ENCODE measurements around the gene RAD51B. TPM values are rescaled to one million over a fixed set of nuclear protein-coding genes. Genes with fewer than 3 reads are reported as not detected.

RAD51B gene
- total RNA-seq, 2 donors from 2014 or later = 31.1 to 67.3 TPM

GRCh38 chr14:68363843-68364767, 544.5 kb downstream of the RAD51B start:
- peak in 1 of 2 donors; percentile 42 for ATAC-seq
- H3K36me3 Mint-ChIP-seq = no peaks in the 10 kb centered on the region
- peak overlapping the region; percentile 21 to 69 for H3K27ac Mint-ChIP-seq
- no peaks in the 10 kb centered on the region for H3K9me3 Mint-ChIP-seq
- H3K4me1 Mint-ChIP-seq (ENCODE audit: low read depth in 2 of 2) = peaks cover 11 to 32% of the 10 kb centered on the region in 2 donors
- H3K4me3 Mint-ChIP-seq = no peak overlapping the region
- DNase-seq (ENCODE audit: low spot score) = no peak
- H3K27me3 Mint-ChIP-seq = no peaks in the 10 kb centered on the region

- no peak overlapping the region for H3K4me3 Mint-ChIP-seq
- ATAC-seq = no peak
- no peaks in the 10 kb centered on the region for H3K36me3 Mint-ChIP-seq
- H3K9me3 Mint-ChIP-seq = no peaks in the 10 kb centered on the region
- H3K27me3 Mint-ChIP-seq = no peaks in the 10 kb centered on the region
- H3K4me1 Mint-ChIP-seq (ENCODE audit: low read depth in 2 of 2) = peaks cover 18 to 36% of the 10 kb centered on the region in 2 donors
- H3K27ac Mint-ChIP-seq = peak overlapping the region; percentile 21 to 69
- no peak for DNase-seq (ENCODE audit: low spot score)
Observed at GRCh38 chr14:68364792-68365192, 545.2 kb downstream of the RAD51B start.

DNA sequence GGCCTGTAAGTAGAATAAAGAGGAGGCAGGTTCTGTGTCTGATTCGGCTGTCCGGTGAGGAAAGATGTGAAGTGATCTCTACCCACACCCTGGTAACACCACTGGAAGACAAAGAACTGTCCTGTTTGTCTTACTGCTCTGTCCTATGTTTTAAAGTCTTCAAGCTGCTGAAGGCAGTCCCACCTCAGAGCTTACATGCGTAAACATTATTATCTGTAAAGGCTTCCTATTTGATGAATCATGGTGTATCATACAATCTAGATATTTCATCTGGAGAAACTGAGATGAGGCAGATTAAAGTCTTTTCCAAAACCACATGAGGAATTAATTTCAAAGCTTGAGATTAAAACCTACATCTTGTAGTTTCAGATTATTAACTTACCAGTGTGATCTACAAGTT, 545.6 kb downstream of the RAD51B start:
- peak overlapping the region; percentile 21 to 69 for H3K27ac Mint-ChIP-seq
- H3K9me3 Mint-ChIP-seq = no peaks in the 10 kb centered on the region
- ATAC-seq (no peak), DNase-seq (ENCODE audit: low spot score) (no peak)
- no peaks in the 10 kb centered on the region for H3K27me3 Mint-ChIP-seq
- H3K36me3 Mint-ChIP-seq = no peaks in the 10 kb centered on the region
- H3K4me1 Mint-ChIP-seq (ENCODE audit: low read depth in 2 of 2) = peaks cover 22 to 36% of the 10 kb centered on the region in 2 donors
- no peak overlapping the region for H3K4me3 Mint-ChIP-seq

DNA sequence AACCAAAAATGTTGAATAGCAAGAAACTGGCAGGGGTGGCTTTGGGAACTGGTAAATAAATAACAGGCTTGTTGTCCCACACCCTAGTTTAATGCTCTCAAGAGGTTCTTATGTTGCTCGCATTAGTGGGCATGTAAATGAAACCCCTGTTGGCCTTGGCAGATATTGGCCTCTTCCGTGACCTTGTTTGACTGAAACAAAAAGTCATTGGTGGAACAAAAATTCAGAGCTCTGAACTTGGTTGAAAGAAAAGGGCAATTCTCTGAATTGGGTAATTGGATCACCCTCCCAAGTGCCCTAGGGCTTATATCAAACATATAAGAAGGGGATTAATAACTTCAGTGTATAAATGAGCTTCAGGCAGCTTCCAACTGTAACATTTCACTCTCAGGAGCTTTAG, 547.1 kb downstream of the RAD51B start:
- no peak overlapping the region for H3K4me3 Mint-ChIP-seq
- H3K9me3 Mint-ChIP-seq = no peaks in the 10 kb centered on the region
- ATAC-seq (no peak), DNase-seq (ENCODE audit: low spot score) (no peak)
- H3K27ac Mint-ChIP-seq = no peak overlapping the region
- no peaks in the 10 kb centered on the region for H3K27me3 Mint-ChIP-seq
- no peaks in the 10 kb centered on the region for H3K36me3 Mint-ChIP-seq
- H3K4me1 Mint-ChIP-seq (ENCODE audit: low read depth in 2 of 2) = peaks cover 24 to 31% of the 10 kb centered on the region in 2 donors

- peaks cover 24 to 31% of the 10 kb centered on the region in 2 donors for H3K4me1 Mint-ChIP-seq (ENCODE audit: low read depth in 2 of 2)
- no peak for DNase-seq (ENCODE audit: low spot score)
- no peak overlapping the region for H3K27ac Mint-ChIP-seq
- H3K4me3 Mint-ChIP-seq = no peak overlapping the region
- H3K27me3 Mint-ChIP-seq = no peaks in the 10 kb centered on the region
- H3K9me3 Mint-ChIP-seq = no peaks in the 10 kb centered on the region
- H3K36me3 Mint-ChIP-seq = no peaks in the 10 kb centered on the region
- no peak for ATAC-seq
Observed at GRCh38 chr14:68367536-68367935, 548.0 kb downstream of the RAD51B start.

DNA sequence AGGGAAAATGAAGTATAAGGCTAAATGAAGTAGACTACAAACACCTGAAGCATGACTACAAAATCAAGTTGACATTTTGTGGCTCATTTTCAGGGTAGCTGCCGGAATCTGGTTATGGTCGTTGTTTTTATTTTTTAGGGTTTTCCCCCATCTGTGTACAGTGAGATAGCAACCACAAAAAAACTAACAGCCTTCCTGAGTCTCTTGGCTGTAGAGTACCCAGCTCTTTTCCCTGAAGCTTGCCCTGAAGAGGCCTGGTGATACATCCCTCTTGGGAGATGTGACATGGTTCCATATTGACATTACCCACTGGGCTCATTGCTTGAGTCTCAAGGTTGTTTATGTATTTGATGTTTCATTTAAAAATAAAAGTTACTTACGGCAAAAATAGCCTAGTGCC, 549.3 kb downstream of the RAD51B start:
- no peaks in the 10 kb centered on the region for H3K27me3 Mint-ChIP-seq
- no peaks in the 10 kb centered on the region for H3K36me3 Mint-ChIP-seq
- no peak for DNase-seq (ENCODE audit: low spot score)
- ATAC-seq = peak; percentile 57 to 75
- peak overlapping the region; percentile 63 to 73 for H3K27ac Mint-ChIP-seq
- H3K9me3 Mint-ChIP-seq = no peaks in the 10 kb centered on the region
- peak overlapping the region; percentile 63 for H3K4me3 Mint-ChIP-seq
- H3K4me1 Mint-ChIP-seq (ENCODE audit: low read depth in 2 of 2) = peaks cover 24 to 35% of the 10 kb centered on the region in 2 donors

DNA sequence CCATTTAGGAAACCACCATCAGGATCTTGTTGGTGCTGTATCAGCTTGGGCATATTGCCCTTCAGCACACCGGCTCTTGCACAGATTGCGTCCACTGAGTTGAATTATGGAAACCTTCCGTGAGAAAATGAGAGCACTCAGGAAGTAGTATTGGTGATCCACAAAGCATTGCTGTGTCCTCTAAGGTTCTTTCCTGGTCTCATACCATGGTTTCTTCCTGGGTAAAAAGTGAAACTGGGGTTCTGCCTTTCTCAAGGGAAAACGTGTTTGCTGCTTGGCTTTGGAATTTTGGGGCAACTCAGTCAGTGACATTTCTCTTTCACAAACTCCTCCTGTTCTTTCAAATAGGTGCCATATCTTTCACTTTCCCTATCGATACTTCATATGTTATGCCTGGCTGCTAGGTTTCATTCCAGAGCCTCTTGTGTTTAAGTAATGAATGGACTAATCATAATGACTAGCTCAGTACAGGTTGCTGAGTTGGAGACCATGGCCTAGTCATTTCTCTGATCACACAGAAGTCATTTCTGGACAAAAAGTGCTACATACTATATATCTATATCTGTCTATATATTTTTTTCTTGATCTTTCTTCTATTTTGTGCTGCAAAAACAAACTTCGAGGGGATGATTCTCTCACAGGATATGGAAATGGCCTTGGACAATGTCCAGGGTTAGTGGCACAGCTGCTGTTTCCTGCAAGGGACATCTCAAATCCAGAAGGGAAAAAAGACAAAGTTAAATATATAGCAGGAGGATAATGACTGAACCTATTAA, 549.9 kb downstream of the RAD51B start:
- peaks cover 24 to 41% of the 10 kb centered on the region in 2 donors for H3K4me1 Mint-ChIP-seq (ENCODE audit: low read depth in 2 of 2)
- peak; percentile 75 to 86 for ATAC-seq
- DNase-seq (ENCODE audit: low spot score) = no peak
- no peaks in the 10 kb centered on the region for H3K36me3 Mint-ChIP-seq
- peak overlapping the region; percentile 63 to 73 for H3K27ac Mint-ChIP-seq
- H3K4me3 Mint-ChIP-seq = peak overlapping the region; percentile 63
- H3K27me3 Mint-ChIP-seq = no peaks in the 10 kb centered on the region
- no peaks in the 10 kb centered on the region for H3K9me3 Mint-ChIP-seq

DNA sequence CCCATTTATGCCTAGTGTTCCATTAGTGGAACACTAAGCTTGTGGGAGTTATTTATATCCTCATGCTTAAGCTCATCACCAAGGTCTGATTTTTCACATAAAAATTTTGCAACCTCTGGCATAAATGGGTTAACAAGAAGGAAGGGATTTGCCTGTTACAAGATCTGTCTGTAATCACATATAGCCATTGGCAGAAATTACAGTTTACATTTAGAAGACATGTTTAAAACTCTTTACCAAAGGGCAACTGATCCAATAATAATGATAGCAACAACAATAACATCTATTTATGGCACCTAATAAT, 550.4 kb downstream of the RAD51B start:
- H3K4me1 Mint-ChIP-seq (ENCODE audit: low read depth in 2 of 2) = peaks cover 24 to 43% of the 10 kb centered on the region in 2 donors
- H3K36me3 Mint-ChIP-seq = no peaks in the 10 kb centered on the region
- H3K4me3 Mint-ChIP-seq = peak overlapping the region; percentile 63
- H3K27ac Mint-ChIP-seq = peak overlapping the region; percentile 63 to 73
- ATAC-seq = no peak
- DNase-seq (ENCODE audit: low spot score) = no peak
- H3K9me3 Mint-ChIP-seq = no peaks in the 10 kb centered on the region
- H3K27me3 Mint-ChIP-seq = no peaks in the 10 kb centered on the region

DNA sequence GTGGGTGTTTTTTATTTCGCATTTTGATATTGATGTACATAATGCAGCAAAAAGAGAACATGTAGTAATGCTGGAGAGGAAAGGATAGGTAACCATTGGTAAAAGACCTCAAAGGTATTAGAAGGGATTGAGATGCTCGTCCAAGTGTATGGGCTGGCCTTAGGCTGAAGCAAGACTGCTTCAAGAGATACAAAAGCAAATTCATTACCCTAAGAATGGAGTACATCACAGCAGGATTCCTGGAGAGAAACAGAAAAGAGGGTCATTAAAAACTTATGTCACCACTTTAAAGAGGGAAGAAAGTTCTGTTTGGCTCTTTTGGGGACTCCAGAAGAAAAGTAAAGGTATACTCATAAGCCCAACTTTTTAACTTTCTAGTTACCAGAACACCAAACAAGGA, 552.8 kb downstream of the RAD51B start:
- Mint-ChIP-seq H3K27ac (no peak overlapping the region), H3K9me3 (no peaks in the 10 kb centered on the region), H3K36me3 (no peaks in the 10 kb centered on the region), H3K27me3 (no peaks in the 10 kb centered on the region), H3K4me1 (ENCODE audit: low read depth in 2 of 2) (peaks cover 26 to 46% of the 10 kb centered on the region in 2 donors), H3K4me3 (no peak overlapping the region)
- no peak for ATAC-seq
- DNase-seq (ENCODE audit: low spot score) = no peak

- H3K27ac Mint-ChIP-seq = no peak overlapping the region
- H3K9me3 Mint-ChIP-seq = no peaks in the 10 kb centered on the region
- no peak for DNase-seq (ENCODE audit: low spot score)
- H3K36me3 Mint-ChIP-seq = no peaks in the 10 kb centered on the region
- H3K27me3 Mint-ChIP-seq = no peaks in the 10 kb centered on the region
- ATAC-seq = no peak
- no peak overlapping the region for H3K4me3 Mint-ChIP-seq
- H3K4me1 Mint-ChIP-seq (ENCODE audit: low read depth in 2 of 2) = peaks cover 33 to 48% of the 10 kb centered on the region in 2 donors
Observed at GRCh38 chr14:68373124-68373646, 553.6 kb downstream of the RAD51B start.

- ATAC-seq (no peak), DNase-seq (ENCODE audit: low spot score) (no peak)
- Mint-ChIP-seq H3K27ac (peak overlapping the region in 1 of 2 donors; percentile 17), H3K27me3 (no peaks in the 10 kb centered on the region), H3K4me3 (no peak overlapping the region), H3K4me1 (ENCODE audit: low read depth in 2 of 2) (peaks cover 28 to 42% of the 10 kb centered on the region in 2 donors), H3K9me3 (no peaks in the 10 kb centered on the region), H3K36me3 (no peaks in the 10 kb centered on the region)
Observed at GRCh38 chr14:68373847-68374444, 554.4 kb downstream of the RAD51B start.

DNA sequence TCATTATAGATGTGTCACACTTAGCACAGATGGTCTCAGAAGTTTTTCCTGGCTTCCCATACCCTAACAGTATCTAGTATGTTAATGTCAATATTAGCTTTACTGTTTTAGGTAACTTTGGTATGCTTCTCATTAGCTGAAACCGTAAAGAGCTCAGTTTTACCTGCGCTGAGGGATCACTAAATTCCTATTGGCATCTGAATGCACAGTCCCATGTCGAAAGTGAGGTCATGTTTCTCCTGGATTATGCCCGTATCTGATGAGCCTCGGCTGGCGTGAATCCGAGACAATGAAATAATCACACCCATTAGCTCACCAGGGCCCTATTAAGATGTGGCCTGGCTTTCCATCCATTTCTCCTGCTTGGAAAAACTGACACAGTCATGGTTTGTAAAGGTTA, 555.1 kb downstream of the RAD51B start:
- peaks cover 24 to 39% of the 10 kb centered on the region in 2 donors for H3K4me1 Mint-ChIP-seq (ENCODE audit: low read depth in 2 of 2)
- H3K9me3 Mint-ChIP-seq = no peaks in the 10 kb centered on the region
- no peak for DNase-seq (ENCODE audit: low spot score)
- H3K27me3 Mint-ChIP-seq = no peaks in the 10 kb centered on the region
- H3K4me3 Mint-ChIP-seq = no peak overlapping the region
- no peaks in the 10 kb centered on the region for H3K36me3 Mint-ChIP-seq
- H3K27ac Mint-ChIP-seq = no peak overlapping the region
- no peak for ATAC-seq

- DNase-seq (ENCODE audit: low spot score) (no peak), ATAC-seq (no peak)
- no peak overlapping the region for H3K4me3 Mint-ChIP-seq
- no peaks in the 10 kb centered on the region for H3K9me3 Mint-ChIP-seq
- H3K27me3 Mint-ChIP-seq = no peaks in the 10 kb centered on the region
- H3K4me1 Mint-ChIP-seq (ENCODE audit: low read depth in 2 of 2) = peaks cover 17 to 38% of the 10 kb centered on the region in 2 donors
- no peaks in the 10 kb centered on the region for H3K36me3 Mint-ChIP-seq
- no peak overlapping the region for H3K27ac Mint-ChIP-seq
Observed at GRCh38 chr14:68375376-68375775, 555.8 kb downstream of the RAD51B start.
